Astrocyte of the spinal cord (primary cell): ENCODE measurements around the gene MCC.

Experiments
- DNase-seq: peaks from one replicate; pipeline ENCODE4 v3.0.0; 2011; ENCODE audit warnings: low read depth, low spot score
- H3K4me3 ChIP-seq: 2 replicates; pipeline ENCODE4 v1.5.1; 2011; ENCODE audit warnings: low read depth, mild to moderate bottlenecking, low read length, moderate library complexity
- in situ Hi-C: cut with HindIII; loops from 2 replicates; pipeline ENCODE4 v1.10.0; 2017; ENCODE audit warnings: low sequenced_read_pairs
- TF ChIP-seq, protein P1 (sequence below): IDR thresholded peaks from 2 replicates; pipeline ENCODE4 v1.5.1; 2012; ENCODE audit warnings: low read depth, mild to moderate bottlenecking, low read length, inconsistent platforms

MCC gene

GRCh38 chr5:113253037-113253436 is 235.2 kb downstream of the MCC start:
- DNase-seq: no peak
- H3K4me3 ChIP-seq: no peak overlapping the region
- TF ChIP-seq, protein P1, sequence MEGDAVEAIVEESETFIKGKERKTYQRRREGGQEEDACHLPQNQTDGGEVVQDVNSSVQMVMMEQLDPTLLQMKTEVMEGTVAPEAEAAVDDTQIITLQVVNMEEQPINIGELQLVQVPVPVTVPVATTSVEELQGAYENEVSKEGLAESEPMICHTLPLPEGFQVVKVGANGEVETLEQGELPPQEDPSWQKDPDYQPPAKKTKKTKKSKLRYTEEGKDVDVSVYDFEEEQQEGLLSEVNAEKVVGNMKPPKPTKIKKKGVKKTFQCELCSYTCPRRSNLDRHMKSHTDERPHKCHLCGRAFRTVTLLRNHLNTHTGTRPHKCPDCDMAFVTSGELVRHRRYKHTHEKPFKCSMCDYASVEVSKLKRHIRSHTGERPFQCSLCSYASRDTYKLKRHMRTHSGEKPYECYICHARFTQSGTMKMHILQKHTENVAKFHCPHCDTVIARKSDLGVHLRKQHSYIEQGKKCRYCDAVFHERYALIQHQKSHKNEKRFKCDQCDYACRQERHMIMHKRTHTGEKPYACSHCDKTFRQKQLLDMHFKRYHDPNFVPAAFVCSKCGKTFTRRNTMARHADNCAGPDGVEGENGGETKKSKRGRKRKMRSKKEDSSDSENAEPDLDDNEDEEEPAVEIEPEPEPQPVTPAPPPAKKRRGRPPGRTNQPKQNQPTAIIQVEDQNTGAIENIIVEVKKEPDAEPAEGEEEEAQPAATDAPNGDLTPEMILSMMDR: no peak
- in situ Hi-C loops: no loop called here

DNA sequence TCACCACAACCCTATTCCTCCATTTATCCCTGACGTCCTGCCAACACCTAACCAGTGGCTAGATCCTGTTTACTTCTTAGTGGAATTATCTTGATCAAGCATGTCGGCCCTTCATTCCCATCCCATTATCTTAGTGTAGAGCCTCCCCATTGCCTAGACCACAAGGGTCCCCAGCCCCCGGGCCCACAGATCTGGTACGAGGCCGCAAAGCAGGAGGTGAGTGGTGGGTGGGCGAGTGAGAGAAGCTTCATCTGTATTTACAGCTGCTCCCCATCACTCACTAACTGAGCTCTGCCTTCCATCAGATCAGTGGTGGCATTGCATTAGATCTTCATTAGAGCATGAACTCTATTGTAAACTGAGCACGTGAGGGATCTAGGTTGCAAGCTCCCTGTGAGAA is 236.2 kb downstream of the MCC start:
- TF ChIP-seq, protein P1: no peak

DNA sequence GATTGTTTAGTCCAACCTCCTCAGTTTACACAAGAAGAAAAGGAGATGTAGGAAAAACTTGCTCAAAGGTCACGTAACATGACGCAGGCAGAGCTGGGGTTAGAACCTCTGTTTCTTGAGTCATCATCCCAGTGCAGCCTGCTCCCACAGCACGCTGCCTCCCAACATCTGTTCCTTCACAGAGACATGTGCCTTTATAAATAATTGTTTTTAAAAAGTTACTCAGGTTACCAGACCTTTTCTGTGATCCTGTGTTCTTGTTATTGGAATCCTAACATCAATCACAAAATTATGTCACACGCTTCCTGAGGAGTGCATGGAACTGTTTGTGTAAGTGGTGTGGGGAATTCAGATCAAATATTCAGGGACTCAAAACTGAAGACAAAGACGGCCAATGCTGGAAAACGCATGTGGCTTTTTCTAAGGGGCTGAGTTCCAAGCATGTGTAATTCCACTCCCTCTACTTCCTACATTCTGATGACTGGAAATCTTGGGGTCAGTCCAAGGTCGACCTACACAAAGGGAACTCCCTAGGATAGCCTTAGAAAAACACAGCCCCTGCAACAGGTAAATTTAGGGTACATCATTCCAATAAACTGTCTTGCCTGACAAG is 237.8 kb downstream of the MCC start:
- in situ Hi-C loops: no loop called here

More for the DNA sequence above, 236.2 kb downstream of the MCC start:
- in situ Hi-C loops: no loop called here
- H3K4me3 ChIP-seq: no peak overlapping the region
- DNase-seq: no peak

DNA sequence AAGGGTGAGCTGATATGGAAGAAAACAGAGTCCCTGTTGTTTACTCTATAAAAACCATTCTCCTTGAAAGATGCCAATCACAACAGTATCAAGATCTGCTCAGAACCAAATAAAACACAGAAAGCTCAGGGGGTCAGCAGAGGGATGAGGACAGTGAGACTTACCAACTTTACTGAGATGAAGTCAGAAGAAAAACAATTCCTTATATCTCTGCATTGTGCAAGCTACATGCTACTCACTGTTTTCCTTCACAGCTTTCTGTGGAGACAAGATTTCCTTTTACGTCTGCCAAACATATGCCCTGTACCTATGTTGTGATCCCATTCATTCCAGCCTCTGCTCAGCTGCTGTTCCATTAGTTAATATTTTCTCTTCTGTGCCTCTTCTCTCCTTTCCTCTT is 239.0 kb downstream of the MCC start:
- peak; percentile 78 for DNase-seq
- TF ChIP-seq, protein P1: no peak
- in situ Hi-C loops: no loop called here
- no peak overlapping the region for H3K4me3 ChIP-seq

More for the DNA sequence above, 237.8 kb downstream of the MCC start:
- DNase-seq: peak; percentile 96
- no peak overlapping the region for H3K4me3 ChIP-seq
- TF ChIP-seq, protein P1: no peak

DNA sequence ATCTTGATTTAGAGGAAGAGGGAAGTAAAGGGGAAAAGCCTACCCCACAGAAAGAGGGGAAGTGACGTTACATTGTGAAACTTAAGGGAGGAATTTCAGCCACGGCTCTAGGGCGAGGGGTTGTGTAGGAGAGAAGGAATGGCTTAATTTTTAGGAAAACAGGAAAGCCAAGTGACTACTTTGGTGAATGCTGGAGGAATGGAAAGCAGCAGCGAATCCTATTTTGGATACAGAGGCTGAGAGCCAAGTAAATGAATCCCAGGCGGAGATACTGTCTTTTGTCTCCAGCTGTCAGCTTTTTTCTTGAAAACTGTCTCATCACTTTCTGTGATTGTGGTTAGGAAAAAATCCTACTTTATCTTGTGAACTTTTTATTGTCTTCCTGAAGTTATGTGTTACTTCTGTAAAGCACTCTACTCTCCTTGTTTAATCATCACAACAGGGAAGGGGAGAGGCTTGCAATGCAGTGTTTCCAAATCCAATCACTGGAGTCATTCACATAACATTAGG is 241.8 kb downstream of the MCC start:
- TF ChIP-seq, protein P1: no peak
- DNase-seq: peak; percentile 22
- in situ Hi-C loops: no loop called here
- no peak overlapping the region for H3K4me3 ChIP-seq

DNA sequence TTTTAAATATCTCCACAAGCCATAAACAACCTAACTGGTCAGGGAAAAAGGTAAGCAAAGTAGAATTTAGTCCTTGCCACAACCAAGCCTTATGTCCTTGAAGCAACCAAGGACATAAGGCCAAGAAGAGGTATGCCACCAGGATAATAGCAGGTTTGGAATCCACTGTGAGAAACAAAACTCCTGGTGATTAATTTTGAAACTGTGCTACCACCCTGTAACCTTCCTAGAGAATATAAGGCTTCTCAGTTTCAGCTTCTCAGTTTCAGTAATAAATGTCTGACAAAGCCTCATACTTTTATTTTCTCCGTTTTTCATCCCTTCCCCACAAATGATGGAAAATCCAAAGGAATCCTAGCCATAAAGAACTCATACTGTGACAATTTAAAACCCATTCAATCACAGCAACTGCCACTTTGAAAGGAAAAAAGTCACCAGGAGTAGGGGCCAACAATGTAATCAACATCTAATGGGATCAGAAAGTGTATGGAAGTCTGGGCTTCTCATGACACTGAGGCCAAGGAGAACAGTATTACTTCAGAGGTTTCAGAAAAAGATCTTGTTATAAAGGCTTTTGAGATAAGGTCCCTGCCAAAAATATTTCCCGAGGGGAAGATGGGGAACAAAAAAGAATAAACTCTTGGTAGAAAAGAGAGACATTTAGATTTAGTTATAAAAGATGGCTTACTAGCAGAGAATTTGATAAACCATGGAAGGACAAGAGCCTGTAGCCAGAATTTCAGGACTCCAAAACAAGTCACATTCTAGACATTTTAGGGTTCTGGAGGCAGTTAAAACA is 242.6 kb downstream of the MCC start:
- DNase-seq: no peak
- no peak overlapping the region for H3K4me3 ChIP-seq
- in situ Hi-C loops: no loop called here
- TF ChIP-seq, protein P1: no peak
